Measurements from ENCODE around the gene SERINC3.

DNA sequence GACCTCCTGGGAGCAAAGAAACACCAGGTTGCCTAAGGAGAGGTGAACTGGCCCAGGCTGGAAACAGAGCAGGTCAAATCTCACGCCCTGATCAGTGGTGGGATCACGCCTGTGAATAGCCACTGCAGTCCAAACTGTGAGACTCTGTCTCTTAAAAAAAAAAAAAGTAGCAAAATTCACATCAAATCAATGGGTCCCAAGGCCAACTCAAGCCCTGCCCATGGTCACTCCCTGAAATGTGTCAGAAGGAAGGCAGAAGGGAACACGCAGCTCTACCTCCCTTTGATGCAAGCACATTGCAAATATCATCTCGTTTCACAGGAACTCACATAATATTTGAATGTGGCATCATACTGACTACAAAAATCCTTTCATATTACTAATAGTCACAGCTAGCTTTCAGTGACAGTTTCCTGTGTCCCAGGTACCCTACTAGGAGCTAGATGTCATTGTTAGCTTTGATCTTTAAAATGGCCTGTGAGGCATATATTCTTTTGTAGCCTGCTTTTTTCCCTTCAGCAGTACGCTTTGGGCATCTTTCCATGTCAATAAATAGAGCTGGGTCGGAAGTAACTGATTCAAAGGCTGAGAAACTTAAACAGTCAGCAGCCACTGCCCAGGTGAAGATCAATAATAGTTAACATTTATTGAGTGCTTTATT lies 60.6 kb downstream of the SERINC3 start:
- no peak for TF ChIP-seq EZH2 (IDR thresholded peaks at IDR 0.05; ENCODE audit: low read depth)
- TF ChIP-seq, protein P1, sequence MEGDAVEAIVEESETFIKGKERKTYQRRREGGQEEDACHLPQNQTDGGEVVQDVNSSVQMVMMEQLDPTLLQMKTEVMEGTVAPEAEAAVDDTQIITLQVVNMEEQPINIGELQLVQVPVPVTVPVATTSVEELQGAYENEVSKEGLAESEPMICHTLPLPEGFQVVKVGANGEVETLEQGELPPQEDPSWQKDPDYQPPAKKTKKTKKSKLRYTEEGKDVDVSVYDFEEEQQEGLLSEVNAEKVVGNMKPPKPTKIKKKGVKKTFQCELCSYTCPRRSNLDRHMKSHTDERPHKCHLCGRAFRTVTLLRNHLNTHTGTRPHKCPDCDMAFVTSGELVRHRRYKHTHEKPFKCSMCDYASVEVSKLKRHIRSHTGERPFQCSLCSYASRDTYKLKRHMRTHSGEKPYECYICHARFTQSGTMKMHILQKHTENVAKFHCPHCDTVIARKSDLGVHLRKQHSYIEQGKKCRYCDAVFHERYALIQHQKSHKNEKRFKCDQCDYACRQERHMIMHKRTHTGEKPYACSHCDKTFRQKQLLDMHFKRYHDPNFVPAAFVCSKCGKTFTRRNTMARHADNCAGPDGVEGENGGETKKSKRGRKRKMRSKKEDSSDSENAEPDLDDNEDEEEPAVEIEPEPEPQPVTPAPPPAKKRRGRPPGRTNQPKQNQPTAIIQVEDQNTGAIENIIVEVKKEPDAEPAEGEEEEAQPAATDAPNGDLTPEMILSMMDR (conservative IDR thresholded peaks at IDR 0.05) = 0 out of 2 replicates have a peak, but pooled peaks have one; percentile 26
